EL (cell line): ENCODE data around the gene DSC3.
"Not testable (repeated sequence)": the region's sequence is repeated elsewhere in the genome, so short reads cannot be mapped to it uniquely, and the experiment has no call there.

ENCODE experiments used
- DNase-seq: peaks from one replicate; pipeline ENCODE4 v3.0.0-alpha.2; 2016

Gene DSC3

GRCh38 chr18:31040686-31041270, 1.8 kb downstream of the DSC3 start:
- DNase-seq: no peak

GRCh38 chr18:31039426-31039825, 3.1 kb downstream of the DSC3 start:
- DNase-seq: no peak

DNA sequence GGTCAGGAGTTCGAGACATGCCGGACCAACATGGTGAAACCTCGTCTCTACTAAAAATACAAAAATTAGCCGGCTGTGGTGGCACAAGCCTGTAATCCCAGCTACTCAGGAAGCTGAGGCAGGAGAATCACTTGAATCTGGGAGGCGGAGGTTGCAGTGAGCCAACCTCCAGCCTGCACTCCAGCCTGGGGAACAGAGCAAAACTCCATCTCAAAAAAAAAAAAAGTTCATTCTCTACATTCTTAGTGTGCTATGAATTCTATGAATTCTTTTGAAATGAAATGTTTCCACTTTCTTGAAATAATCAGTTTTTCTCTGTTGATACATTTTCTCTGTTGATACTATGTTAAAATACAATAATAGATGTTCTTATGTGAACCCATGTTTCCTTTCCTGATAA, 4.9 kb downstream of the DSC3 start:
- DNase-seq: not testable (repeated sequence)

GRCh38 chr18:31034541-31034940, 8.0 kb downstream of the DSC3 start:
- no peak for DNase-seq

DNA sequence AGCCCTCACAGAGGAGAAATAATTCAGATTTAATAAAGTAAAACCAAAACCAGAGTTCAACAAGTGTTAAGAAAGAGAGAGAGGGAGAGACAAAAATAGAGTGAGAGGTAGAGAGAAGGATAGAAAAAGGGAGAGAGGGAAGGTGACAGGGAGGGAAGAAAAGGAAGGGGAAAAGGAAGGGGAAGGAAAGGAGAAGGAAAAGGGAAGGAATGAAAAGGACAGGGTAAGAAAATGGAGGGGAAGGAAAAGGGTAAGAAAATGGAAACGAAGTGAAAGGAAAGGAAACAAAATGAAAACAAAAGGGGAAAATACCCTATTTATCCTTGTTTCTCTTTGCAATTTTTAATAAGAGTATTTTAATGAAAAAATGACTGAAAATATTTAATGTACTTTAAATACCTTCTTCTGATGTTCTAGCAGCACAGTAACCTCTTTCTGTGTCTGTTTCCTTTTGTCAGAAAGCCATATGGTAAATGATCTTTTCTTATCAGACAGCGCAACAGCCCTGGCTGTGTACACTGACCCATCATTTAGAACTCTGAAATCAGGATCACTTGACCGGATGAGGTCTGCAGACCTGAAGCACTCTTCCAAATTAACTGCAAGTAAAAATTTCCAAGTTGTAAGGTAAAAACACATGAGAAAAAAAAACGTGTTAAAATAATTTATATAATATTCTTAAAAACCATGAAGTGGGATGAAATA, 11.8 kb downstream of the DSC3 start:
- DNase-seq: no peak

DNA sequence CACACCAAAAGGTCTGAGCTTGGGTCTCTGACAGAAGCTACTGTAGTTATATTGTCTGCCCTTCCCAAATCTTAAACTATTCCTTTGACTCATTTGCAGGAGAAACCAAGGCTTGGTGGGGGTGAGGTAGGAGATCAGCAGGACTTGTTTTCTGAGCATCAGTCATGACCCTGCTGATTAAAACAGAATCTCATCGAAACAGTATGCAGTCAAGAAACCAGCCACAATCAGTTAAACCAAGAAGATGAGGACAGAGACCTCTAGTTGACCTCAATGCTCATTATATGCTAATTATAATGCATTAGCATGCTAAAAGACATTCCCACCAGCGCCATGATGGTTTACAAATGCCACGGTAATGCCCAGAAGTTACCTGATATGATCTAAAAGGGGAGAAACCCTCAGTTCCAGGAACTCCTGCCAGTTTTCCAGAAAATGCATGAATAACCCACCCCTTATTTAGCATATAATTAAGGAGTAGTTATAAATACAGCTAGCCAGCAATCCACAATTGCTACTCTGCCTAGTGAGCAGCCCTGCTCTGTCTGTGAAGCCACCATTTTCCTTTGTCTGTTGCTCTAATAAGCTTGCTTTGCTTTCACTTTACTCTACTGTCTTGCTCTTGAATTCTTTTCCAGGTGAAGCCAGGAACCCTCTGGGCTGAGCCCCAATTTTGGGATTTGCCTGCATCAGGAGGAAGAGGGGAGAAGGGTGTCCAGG, 26.7 kb downstream of the DSC3 start:
- DNase-seq: no peak

DNA sequence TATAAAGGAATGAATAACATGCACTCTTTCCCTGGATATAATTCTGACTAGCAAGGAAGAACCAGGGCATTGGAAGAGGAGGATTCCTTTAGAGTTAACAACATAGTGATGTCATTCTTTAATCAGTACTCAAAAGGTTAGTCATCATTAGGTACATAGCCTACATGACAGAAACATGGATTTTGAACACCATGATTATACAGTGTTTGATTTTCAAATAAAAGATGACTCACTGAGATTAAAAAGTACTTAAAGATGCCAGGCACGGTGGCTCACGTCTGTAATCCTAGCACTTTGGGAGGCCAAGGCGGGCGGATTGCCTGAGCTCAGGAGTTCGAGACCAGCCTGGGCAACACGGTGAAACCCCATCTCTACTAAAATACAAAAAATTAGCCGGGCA, 31.1 kb downstream of the DSC3 start:
- peak; percentile 0 for DNase-seq

DNA sequence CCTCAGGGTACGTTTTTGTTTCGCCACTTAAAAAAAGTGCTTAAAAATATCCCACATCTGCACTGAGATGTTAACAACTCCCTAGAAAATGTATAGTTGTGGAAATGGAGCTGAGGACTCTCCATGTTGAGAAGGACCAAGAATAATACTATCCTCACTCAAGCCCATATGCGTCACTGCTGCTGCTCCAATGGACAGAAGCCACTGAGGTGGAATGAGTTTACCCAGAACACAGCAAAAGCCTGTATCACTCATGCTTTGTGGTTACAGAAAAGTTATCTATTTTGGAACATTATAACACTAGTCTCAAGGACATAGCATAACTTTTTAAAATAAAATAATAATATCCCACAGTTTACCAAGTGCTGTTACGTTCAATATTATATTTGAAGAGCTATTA, 31.9 kb downstream of the DSC3 start:
- no peak for DNase-seq

DNA sequence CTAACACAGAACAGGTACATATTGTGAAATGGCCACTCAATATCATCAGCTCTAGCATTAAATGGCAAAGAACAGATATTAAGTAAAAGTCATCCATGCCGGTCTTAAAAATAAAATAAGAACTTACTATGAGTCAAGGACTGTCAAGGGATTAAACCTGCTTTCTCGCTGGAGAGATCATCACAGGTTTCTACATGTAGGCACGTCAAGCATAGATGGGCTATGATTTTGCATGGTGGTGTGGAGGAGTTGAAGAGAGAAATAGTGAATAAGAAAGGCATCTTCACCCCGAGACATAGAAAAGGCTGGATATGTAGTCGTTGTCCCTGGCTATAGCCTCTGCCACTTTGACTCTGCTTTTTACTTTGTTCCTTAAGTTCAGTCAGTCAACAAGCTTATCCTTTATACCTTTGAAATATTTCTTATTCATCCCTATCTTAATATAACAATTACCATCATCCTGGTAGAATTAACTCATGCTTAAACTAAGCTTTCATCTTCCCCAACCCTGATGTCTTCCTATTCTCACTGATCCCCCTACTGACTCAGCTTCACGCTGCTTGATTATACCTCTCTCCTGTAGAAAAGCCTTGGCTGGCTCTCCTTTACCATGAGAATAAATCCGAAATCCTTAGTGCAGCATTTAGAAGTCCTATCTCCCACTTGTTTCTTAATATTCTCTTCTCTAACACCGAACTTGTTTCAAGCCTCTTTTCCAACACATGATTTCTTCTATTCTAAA, 42.5 kb downstream of the DSC3 start:
- DNase-seq: no peak

DNA sequence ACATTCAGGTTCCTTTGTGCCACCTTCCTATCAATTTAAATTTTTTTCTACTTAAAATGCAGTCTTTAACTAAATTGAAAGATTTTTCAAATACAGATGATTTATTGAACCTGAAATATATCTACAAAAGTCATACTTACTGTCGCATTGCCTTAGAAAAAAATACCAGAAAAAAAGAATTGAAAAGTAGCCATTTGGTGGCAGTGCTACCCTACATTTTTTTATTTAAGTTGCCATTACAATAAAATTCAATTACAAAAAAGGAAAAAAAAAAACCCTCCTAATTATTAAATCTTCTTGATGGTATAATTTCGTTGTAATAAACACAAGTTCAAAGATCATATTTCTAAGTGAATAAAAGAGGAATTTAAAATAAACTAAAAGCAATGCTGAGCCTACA, 43.4 kb downstream of the DSC3 start:
- no peak for DNase-seq

DNA sequence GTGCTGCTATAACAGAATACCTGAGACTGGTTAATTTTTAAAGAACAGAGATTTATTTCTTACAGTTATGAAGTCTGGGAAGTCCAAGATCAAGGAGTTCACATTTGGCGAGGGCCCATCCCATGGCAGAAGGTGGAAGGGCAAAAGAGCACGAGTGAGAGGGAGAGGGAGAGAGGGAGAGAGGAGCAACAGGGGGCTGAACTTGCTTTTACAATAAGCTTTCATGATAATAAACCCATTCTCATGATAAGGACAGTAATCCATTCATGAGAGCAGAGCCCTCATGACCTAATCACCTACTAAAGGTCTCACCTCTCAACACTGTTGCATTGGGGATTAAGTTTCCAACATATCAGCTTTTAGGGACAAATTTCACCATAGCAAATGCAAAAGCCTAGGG, 45.3 kb downstream of the DSC3 start:
- DNase-seq: no peak

DNA sequence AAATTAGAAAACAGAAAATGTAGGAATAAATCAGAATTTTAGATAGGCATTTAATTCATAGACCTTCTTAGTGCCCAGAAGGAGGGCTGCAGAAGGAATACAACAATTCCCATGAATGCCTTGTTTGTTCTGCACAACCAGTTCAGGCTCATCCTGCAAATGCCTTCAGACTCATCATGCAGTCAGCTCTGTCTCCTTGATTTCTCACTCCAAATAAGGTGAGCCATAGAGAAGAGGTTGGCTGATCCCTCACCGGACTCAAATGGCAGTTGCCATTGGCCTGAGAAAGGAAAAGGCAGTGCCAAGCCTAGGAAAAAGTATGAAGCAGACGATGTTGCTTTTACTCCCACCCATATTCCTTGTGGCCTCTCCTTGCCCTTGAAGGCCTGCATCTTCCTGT, 50.3 kb downstream of the DSC3 start:
- DNase-seq: no peak

DNA sequence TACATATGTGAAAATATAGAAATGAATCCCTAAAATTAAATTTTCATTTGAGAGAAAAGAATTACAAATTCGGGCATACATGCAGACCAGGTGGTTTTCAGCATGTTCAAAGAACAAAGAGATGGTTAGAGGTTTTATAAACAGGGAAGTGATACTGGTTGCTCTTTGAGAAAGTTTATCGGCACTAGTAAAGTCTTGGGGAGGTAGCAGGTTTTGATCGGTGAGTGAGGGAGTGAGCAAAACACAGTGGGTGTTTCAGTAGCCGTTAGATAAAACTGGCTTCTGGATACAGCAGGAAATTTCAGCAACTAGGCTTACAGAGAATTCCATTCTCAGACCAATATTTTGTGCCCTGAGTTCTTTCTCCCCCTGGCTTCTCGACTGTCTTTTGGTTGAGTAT, 51.1 kb downstream of the DSC3 start:
- no peak for DNase-seq

DNA sequence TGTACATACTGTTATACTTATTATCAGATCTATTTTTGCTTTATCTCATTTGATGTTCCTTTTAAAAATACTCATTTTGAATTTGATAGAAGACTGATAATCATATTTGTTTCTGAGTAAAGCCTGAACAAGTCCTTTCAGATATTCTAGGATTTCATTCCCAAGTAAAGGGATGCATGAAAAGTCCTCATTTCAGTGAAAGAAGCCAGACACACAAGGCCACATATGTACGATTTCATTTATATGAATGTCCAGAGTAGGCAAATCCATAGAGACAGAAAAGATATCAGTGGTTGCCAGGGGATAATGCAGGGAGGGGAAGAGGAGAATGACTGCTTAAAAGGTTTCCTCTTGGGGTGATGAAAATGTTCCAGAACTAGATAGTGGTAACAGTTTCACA, 53.4 kb downstream of the DSC3 start:
- DNase-seq: no peak

DNA sequence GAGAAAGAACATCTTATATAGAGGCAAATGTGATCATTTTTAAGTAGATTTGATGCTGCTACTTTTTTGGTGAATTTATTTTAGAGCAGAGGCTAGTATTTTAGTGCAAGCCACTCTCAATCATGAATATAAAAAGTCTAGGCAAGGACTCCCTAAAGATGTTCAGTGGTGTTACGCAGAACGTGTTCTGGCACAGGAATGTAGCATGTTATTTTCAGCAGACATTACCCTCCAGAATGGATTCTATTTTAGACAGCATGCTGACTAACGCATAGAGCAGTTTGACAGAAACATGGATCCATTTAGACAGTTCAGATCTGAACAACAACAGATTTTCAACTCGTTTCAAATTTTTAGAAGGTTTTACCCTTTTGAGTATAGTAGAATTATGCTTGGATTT, 54.1 kb downstream of the DSC3 start:
- DNase-seq: no peak

GRCh38 chr18:30987467-30988241, 54.9 kb downstream of the DSC3 start:
- no peak for DNase-seq

DNA sequence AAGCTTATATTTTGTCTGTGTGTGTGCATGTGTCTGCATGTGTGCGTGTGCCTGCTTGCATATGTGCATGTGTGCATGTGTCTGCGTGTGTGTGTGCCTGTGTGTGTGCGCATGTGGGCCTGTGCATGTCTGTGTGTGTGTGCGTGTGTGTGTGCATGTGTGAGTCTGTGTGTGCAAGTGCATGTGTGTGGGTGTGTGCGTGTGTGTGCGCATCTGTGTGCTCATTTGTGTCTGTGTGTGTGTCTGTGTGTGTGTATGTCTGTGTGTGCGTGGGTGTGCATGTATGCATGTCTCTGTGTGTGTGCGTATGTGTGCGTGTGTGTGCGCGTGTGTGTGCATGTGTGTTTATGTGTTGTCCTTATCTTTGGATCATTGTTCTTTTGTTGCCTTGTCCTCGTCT, 56.8 kb downstream of the DSC3 start:
- no peak for DNase-seq

DNA sequence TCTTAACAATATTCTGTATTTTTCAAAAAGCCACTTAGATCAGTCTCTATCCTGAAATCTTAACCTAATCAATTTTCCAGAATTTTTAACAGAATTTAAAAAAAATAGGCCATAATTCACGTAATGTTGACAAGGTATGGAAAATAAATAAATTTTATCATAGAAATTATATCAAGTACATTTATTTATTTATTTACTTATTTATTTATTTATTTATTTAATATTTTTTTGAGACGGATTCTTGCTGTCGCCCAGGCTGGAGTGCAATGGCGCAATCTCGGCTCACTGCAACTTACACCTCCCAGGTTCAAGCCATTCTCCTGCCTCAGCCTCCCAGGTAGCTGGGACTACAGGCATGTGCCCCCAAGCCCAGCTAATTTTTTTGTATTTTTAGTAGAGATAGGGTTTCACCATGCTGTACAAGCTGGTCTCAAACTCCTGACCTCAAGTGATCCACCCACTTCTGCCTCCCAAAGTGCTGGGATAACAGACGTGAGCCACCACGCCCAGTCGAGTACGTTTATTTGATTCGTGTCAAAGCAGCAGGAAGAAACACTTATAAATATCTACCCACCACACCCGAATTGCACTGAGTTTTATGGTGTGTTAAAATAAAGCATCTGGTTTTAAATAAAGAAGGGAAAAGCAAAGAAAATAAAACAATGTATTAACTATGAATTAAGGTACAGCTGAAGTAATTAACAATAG, 60.1 kb downstream of the DSC3 start:
- no peak for DNase-seq

GRCh38 chr18:30978091-30978490, 64.5 kb downstream of the DSC3 start:
- DNase-seq: not testable (repeated sequence)

DNA sequence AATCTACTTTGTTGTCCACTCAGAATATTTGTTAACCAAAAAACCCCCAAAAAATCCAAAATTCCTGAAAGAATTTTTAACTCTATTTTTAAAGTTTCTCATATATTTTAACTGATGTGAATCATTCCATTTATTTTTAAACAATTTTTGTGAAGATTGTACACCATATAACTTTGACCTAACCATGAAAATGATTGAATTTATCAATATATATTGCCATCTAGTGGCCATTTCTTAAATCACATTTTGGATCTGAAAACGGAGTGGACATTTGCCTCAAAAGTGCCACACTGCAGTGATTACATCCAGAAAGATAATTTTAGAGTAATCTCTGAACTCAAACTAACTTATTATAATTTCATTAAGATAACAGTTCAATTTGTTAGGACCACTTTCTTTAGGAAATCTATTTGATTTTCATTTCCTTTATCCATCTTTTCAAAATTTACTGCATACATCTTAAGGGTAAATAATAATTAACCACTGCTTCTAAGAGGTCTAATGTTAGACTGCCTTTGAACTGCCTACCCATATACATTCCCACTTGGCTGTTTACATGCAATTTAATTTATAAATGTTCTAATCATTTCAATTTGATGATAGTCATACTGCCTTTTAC, 71.1 kb downstream of the DSC3 start:
- peak; percentile 13 for DNase-seq

- peak; percentile 1 for DNase-seq
Measured at GRCh38 chr18:30970196-30970816, 72.2 kb downstream of the DSC3 start.
